Large intestine (tissue), 3 donors: ENCODE data around the gene PIGC. TPM values are rescaled to one million over a fixed set of nuclear protein-coding genes. Genes with fewer than 3 reads are reported as not detected.

ENCODE experiments used
- DNase-seq, 2 donors: peaks; one replicate each; pipeline versions ENCODE4 v3.0.0 to v3.0.0-alpha.2; 2013
- H3K27ac ChIP-seq: one replicate; pipeline ENCODE4 v1.5.1; 2013; ENCODE audit warnings: low read length
- H3K27me3 ChIP-seq: 2 replicates; pipeline ENCODE4 v1.6.1; 2013; ENCODE audit warnings: low read length; ENCODE audit not compliant: control insufficient read depth, insufficient read depth
- H3K36me3 ChIP-seq: 2 replicates; pipeline ENCODE4 v1.6.1; 2013; ENCODE audit warnings: low read length; ENCODE audit not compliant: control insufficient read depth, insufficient read depth
- H3K4me1 ChIP-seq: one replicate; pipeline ENCODE4 v1.6.1; 2013; ENCODE audit warnings: low read length; ENCODE audit not compliant: control insufficient read depth, insufficient read depth
- H3K4me3 ChIP-seq: one replicate; pipeline ENCODE4 v1.5.1; 2013; ENCODE audit warnings: low read length
- H3K9me3 ChIP-seq: one replicate; pipeline ENCODE4 v1.6.1; 2013; ENCODE audit warnings: mild to moderate bottlenecking, low read depth, low read length, moderate library complexity; ENCODE audit not compliant: control insufficient read depth
- WGBS: methylation state at CpG from one replicate; pipeline ENCODE4 v1.1.5; 2013; ENCODE audit warnings: low lambda C conversion rate; ENCODE audit not compliant: insufficient coverage; 5-methylcytosine and 5-hydroxymethylcytosine counted together
- polyA plus RNA-seq: library from polyadenylated mRNA; unstranded; fragments of 120-200 nt; gene quantifications from one replicate; pipeline ENCODE4 v1.2.1, GENCODE V29; 2013

PIGC gene
- polyA plus RNA-seq, 1 donor = 30.6 TPM

DNA sequence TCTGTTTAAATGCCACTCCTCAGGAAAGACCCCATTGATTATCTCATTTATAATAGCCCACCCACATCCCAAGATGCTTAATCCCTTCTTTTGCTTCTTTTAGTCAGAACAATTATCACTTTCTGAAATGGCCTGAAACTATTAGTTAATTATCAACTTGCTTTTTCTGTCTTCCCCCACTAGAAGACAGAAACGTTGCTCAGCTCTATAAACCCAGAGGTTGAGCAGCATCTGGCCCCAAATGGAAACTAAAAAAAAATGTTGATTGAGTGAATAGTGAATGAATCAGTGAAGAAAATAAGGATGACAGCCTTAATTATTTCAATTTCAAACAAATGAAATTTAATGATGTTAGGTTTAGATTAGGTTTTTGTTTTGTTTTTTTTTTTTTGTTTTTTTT is 38.2 kb upstream of the PIGC start:
- no CpG with 5 or more reads among the region's 1 CpG for WGBS
- peak in 1 of 2 donors; percentile 27 for DNase-seq
- H3K27me3 ChIP-seq = no peaks in the 10 kb centered on the region
- no peaks in the 10 kb centered on the region for H3K4me1 ChIP-seq
- H3K27ac ChIP-seq = peak overlapping the region; percentile 24
- no peaks in the 10 kb centered on the region for H3K36me3 ChIP-seq
- H3K4me3 ChIP-seq = no peak overlapping the region
- H3K9me3 ChIP-seq = no peaks in the 10 kb centered on the region

GRCh38 chr1:172480431-172480830 is 36.6 kb upstream of the PIGC start:
- WGBS = 100% methylated on average over 1 of the region's 3 CpGs
- Histone ChIP-seq H3K27me3 (no peaks in the 10 kb centered on the region), H3K4me1 (peaks cover 4% of the 10 kb centered on the region), H3K36me3 (no peaks in the 10 kb centered on the region), H3K9me3 (no peaks in the 10 kb centered on the region), H3K27ac (no peak overlapping the region), H3K4me3 (no peak overlapping the region)
- DNase-seq = no peak

- H3K4me1 ChIP-seq = peaks cover 4% of the 10 kb centered on the region
- DNase-seq = no peak
- H3K9me3 ChIP-seq = no peaks in the 10 kb centered on the region
- H3K27ac ChIP-seq = no peak overlapping the region
- no peaks in the 10 kb centered on the region for H3K27me3 ChIP-seq
- H3K36me3 ChIP-seq = no peaks in the 10 kb centered on the region
- H3K4me3 ChIP-seq = no peak overlapping the region
Measured at GRCh38 chr1:172478485-172478884, 34.6 kb upstream of the PIGC start.

- H3K4me1 ChIP-seq = peaks cover 4% of the 10 kb centered on the region
- DNase-seq = no peak
- no peaks in the 10 kb centered on the region for H3K27me3 ChIP-seq
- WGBS = no CpG with 5 or more reads among the region's 1 CpG
- H3K9me3 ChIP-seq = no peaks in the 10 kb centered on the region
- no peaks in the 10 kb centered on the region for H3K36me3 ChIP-seq
- no peak overlapping the region for H3K27ac ChIP-seq
- H3K4me3 ChIP-seq = no peak overlapping the region
Measured at GRCh38 chr1:172477741-172478140, 33.9 kb upstream of the PIGC start.

DNA sequence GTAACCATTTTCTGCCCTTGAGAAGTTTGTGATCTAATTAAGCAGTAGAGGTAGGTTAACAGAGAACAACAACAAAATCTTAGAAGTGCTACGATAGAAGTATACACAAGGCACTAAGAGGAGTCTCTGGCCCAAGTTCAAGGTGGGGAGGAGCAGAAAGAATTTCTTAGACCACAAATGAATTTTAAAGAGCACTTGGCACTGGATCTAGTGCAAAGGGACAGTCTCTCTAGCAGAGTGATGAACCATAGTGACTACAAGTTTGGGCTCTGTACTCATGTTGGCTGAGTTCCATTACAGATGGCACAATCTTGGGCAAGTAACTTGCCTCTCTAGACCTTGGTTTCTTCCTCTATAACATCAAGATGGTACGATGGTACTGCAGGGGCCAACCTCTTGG is 33.3 kb upstream of the PIGC start:
- Histone ChIP-seq H3K27ac (no peak overlapping the region), H3K36me3 (no peaks in the 10 kb centered on the region), H3K9me3 (no peaks in the 10 kb centered on the region), H3K27me3 (no peaks in the 10 kb centered on the region), H3K4me1 (peaks cover 4% of the 10 kb centered on the region), H3K4me3 (no peak overlapping the region)
- no peak for DNase-seq
- WGBS = no CpG with 5 or more reads among the region's 2 CpGs

GRCh38 chr1:172476218-172476811 is 32.4 kb upstream of the PIGC start:
- no CpG with 5 or more reads among the region's 4 CpGs for WGBS
- H3K4me3 ChIP-seq = no peak overlapping the region
- no peaks in the 10 kb centered on the region for H3K27me3 ChIP-seq
- peak overlapping the region; percentile 72 for H3K27ac ChIP-seq
- peaks cover 4% of the 10 kb centered on the region for H3K4me1 ChIP-seq
- no peaks in the 10 kb centered on the region for H3K36me3 ChIP-seq
- DNase-seq = peak in 1 of 2 donors; percentile 66
- H3K9me3 ChIP-seq = no peaks in the 10 kb centered on the region

- DNase-seq = no peak
- no peak overlapping the region for H3K4me3 ChIP-seq
- H3K27me3 ChIP-seq = no peaks in the 10 kb centered on the region
- H3K4me1 ChIP-seq = peaks cover 13% of the 10 kb centered on the region
- no peak overlapping the region for H3K27ac ChIP-seq
- no peaks in the 10 kb centered on the region for H3K36me3 ChIP-seq
- no peaks in the 10 kb centered on the region for H3K9me3 ChIP-seq
Measured at GRCh38 chr1:172473842-172474241, 30.0 kb upstream of the PIGC start.

DNA sequence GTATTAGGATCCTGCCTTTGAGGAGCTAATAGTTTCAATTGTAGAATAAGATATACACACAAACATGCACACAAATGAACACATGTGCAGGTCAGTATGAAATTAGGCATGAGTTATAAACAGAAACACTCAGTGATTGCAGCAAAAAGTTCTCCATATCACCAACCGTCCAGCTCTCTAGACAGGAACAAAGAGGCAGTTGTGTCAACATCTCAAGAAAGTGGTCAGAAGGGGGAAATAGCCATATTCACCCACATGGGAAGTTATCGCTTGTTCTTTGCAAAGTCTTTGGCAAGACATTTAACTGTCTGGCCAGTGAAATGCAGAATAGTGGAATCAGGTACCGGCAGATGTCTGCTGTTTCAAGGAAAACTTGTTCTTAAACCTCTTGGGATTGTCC is 29.4 kb upstream of the PIGC start:
- H3K27ac ChIP-seq = no peak overlapping the region
- H3K27me3 ChIP-seq = no peaks in the 10 kb centered on the region
- WGBS = no CpG with 5 or more reads among the region's 3 CpGs
- H3K36me3 ChIP-seq = no peaks in the 10 kb centered on the region
- no peak overlapping the region for H3K4me3 ChIP-seq
- no peak for DNase-seq
- H3K9me3 ChIP-seq = no peaks in the 10 kb centered on the region
- peaks cover 13% of the 10 kb centered on the region for H3K4me1 ChIP-seq

- Histone ChIP-seq H3K36me3 (no peaks in the 10 kb centered on the region), H3K9me3 (no peaks in the 10 kb centered on the region), H3K27ac (no peak overlapping the region), H3K4me3 (no peak overlapping the region), H3K27me3 (no peaks in the 10 kb centered on the region), H3K4me1 (peaks cover 13% of the 10 kb centered on the region)
- no CpG with 5 or more reads among the region's 1 CpG for WGBS
- DNase-seq = no peak
Measured at GRCh38 chr1:172472495-172472894, 28.6 kb upstream of the PIGC start.

DNA sequence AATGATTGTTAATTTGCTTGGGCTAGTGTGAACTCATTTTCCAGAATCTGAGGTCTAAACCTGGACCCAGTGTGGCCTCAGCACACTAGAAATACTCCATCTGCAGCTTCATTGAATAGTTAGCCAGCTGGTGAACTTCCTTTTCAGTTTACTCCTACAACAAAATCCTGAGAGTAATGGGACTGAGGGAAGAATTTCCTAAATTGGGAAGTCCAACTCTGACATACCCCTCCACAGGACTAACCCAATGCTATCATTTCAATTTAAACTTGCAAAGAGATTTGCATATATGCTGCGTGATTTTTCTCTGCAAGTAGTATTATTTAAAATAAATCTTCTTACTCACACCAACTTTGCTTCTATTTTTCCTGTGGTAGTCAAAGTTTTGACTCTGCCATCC is 27.8 kb upstream of the PIGC start:
- Histone ChIP-seq H3K9me3 (no peaks in the 10 kb centered on the region), H3K4me1 (peaks cover 18% of the 10 kb centered on the region), H3K36me3 (no peaks in the 10 kb centered on the region), H3K27ac (no peak overlapping the region), H3K27me3 (no peaks in the 10 kb centered on the region), H3K4me3 (no peak overlapping the region)
- DNase-seq = no peak
- WGBS = 100% methylated on average over 1 of the region's 1 CpG

DNA sequence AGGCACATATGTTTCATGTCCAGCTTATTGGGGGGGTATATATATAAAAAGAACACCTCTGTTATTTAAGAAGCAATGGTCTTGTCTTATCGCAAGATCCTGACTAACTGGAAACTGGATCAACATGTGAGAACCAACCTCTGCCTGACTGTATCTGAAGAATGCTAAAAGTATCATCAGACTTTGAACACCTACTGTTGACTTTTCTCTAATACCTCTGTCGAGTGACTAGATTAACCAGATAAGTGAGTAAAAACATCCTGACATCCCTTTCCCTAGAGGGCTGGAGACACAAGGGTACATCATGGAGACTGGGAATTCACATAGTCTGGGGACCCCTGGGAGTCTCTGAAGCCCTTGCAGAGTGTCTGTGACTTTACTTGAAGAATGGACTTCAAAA is 26.3 kb upstream of the PIGC start:
- peak overlapping the region; percentile 70 for H3K27ac ChIP-seq
- DNase-seq = peak; percentile 65 to 73
- no CpG with 5 or more reads among the region's 2 CpGs for WGBS
- H3K9me3 ChIP-seq = no peaks in the 10 kb centered on the region
- H3K4me1 ChIP-seq = peaks cover 16% of the 10 kb centered on the region
- no peaks in the 10 kb centered on the region for H3K36me3 ChIP-seq
- no peak overlapping the region for H3K4me3 ChIP-seq
- no peaks in the 10 kb centered on the region for H3K27me3 ChIP-seq
